NCI-H2227 treated with DMSO at 0.1 percent for 48 hours (cell line): ENCODE results near the gene C19orf47.

Experiments
- DNase-seq: peaks from one replicate; lab custom pipeline; 2025; lab: John Stamatoyannopoulos, UW

The C19orf47 gene

GRCh38 chr19:40348125-40348913, at the start of gene C19orf47, which contains the start of gene PLD3:
Gene C19orf47 (minus strand): TSS chr19:40348397. CDS start chr19:40341857, 6,540 bp downstream.
Gene PLD3 (plus strand): TSS chr19:40348695. CDS start chr19:40366484, 17,789 bp downstream.
- DNase-seq = peak; percentile 100

GRCh38 chr19:40397568-40397906, 49.3 kb upstream of the C19orf47 start:
- no peak for DNase-seq

GRCh38 chr19:40396886-40397567, 48.8 kb upstream of the C19orf47 start:
- DNase-seq = no peak

GRCh38 chr19:40395956-40396355, 47.8 kb upstream of the C19orf47 start:
- DNase-seq = no peak

GRCh38 chr19:40394816-40395210, 46.6 kb upstream of the C19orf47 start:
- DNase-seq = no peak

- no peak for DNase-seq
Measured at GRCh38 chr19:40393894-40394815, 46.0 kb upstream of the C19orf47 start.

GRCh38 chr19:40392894-40393517, 44.8 kb upstream of the C19orf47 start:
- DNase-seq = no peak

- DNase-seq = no peak
Measured at GRCh38 chr19:40392123-40392522, 43.9 kb upstream of the C19orf47 start.

GRCh38 chr19:40390084-40390742, 42.0 kb upstream of the C19orf47 start, which contains the start of gene HIPK4:
Gene HIPK4 (minus strand): TSS chr19:40390181. CDS start chr19:40389902, 279 bp downstream.
- DNase-seq = no peak

GRCh38 chr19:40389404-40390083, 41.3 kb upstream of the C19orf47 start:
- DNase-seq = no peak

- no peak for DNase-seq
Measured at GRCh38 chr19:40388481-40388880, 40.3 kb upstream of the C19orf47 start.

- DNase-seq = no peak
Measured at GRCh38 chr19:40387155-40387554, 39.0 kb upstream of the C19orf47 start.

- no peak for DNase-seq
Measured at GRCh38 chr19:40383668-40384248, 35.6 kb upstream of the C19orf47 start.

GRCh38 chr19:40381321-40381720, 33.1 kb upstream of the C19orf47 start:
- DNase-seq = no peak

GRCh38 chr19:40380199-40381037, 32.2 kb upstream of the C19orf47 start:
- no peak for DNase-seq

- no peak for DNase-seq
Measured at GRCh38 chr19:40379446-40380198, 31.4 kb upstream of the C19orf47 start.

- DNase-seq = no peak
Measured at GRCh38 chr19:40378509-40378908, 30.3 kb upstream of the C19orf47 start.

- DNase-seq = no peak
Measured at GRCh38 chr19:40377876-40378385, 29.7 kb upstream of the C19orf47 start.
